Urinary bladder (tissue), 4 donors: Measurements from ENCODE around the gene NFU1. TPM values are rescaled to one million over a fixed set of nuclear protein-coding genes. Genes with fewer than 3 reads are reported as not detected.

Source experiments
- DNase-seq: peaks from one replicate; pipeline ENCODE4 v3.0.0-alpha.2; 2015; ENCODE audit errors: extremely low spot score
- H3K27ac ChIP-seq: one replicate; pipeline ENCODE4 v1.5.1; 2013; ENCODE audit warnings: low read depth, mild to moderate bottlenecking, moderate library complexity
- H3K36me3 ChIP-seq: one replicate; pipeline ENCODE4 v1.6.1; 2013; ENCODE audit warnings: mild to moderate bottlenecking, moderate library complexity; ENCODE audit not compliant: insufficient read depth
- H3K4me1 ChIP-seq: one replicate; pipeline ENCODE4 v1.6.1; 2013; ENCODE audit warnings: mild to moderate bottlenecking, moderate library complexity; ENCODE audit not compliant: insufficient read depth
- H3K4me3 ChIP-seq: one replicate; pipeline ENCODE4 v1.5.1; 2013; ENCODE audit warnings: low read depth, low read length
- WGBS: extraction: QIAGEN DNeasy Blood & Tissue Kit; methylation state at CpG from one replicate; pipeline ENCODE4 v1.1.7; 2013; 5-methylcytosine and 5-hydroxymethylcytosine counted together
- polyA plus RNA-seq: library from polyadenylated mRNA; stranded (reverse); fragments of 200-250 nt; gene quantifications from one replicate; pipeline ENCODE4 v1.2.3, GENCODE V29; 2013
- total RNA-seq: library from RNA; depleted of rRNA; stranded (reverse); fragments of >200 nt; gene quantifications from one replicate; pipeline ENCODE4 v1.2.3, GENCODE V29; 2014
- donor health status: healthy with polysubstance abuse.
- donor health status: healthy.

Gene NFU1
- total and polyA plus RNA-seq, 2 donors = 44.2 to 55.8 TPM

GRCh38 chr2:69390001-69390400 is 47.2 kb downstream of the NFU1 start:
- 83% methylated on average over 3 of the region's 3 CpGs for WGBS
- no peak overlapping the region for H3K4me3 ChIP-seq
- H3K4me1 ChIP-seq = no peaks in the 10 kb centered on the region
- DNase-seq = no peak
- no peaks in the 10 kb centered on the region for H3K36me3 ChIP-seq
- no peak overlapping the region for H3K27ac ChIP-seq

DNA sequence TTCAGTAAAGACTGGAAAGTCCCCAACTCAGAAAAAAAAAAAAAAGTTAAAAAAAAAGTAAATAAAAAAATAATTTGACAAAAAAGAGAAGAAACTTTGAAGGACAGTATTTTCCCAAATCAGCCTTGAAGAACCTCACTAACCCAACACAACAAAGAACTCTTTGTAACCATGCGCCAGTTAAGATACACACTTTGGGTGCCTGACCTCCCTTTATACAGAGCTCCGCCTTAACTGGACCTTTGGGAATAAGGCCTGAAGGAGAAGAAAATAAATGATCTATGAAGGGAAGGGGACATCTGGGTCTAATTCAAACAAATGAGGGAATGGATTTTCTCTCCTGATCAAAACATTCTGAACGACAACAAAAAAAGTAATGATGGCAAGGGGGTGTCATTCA is 48.0 kb downstream of the NFU1 start:
- DNase-seq = no peak
- Histone ChIP-seq H3K27ac (no peak overlapping the region), H3K36me3 (no peaks in the 10 kb centered on the region), H3K4me3 (no peak overlapping the region), H3K4me1 (no peaks in the 10 kb centered on the region)
- WGBS = 92% methylated on average over 3 of the region's 3 CpGs

GRCh38 chr2:69387770-69388481 is 49.3 kb downstream of the NFU1 start:
- Histone ChIP-seq H3K4me3 (peak overlapping the region; percentile 94), H3K36me3 (no peaks in the 10 kb centered on the region), H3K4me1 (no peaks in the 10 kb centered on the region), H3K27ac (no peak overlapping the region)
- DNase-seq = no peak
- 62% methylated on average over 14 of the region's 14 CpGs for WGBS

- Histone ChIP-seq H3K27ac (peak within 1 kb of the TSS; percentile 74), H3K4me3 (peak within 1 kb of the TSS; percentile 94), H3K4me1 (no peaks in the 10 kb centered on the region), H3K36me3 (no peaks in the 10 kb centered on the region)
- peak; percentile 78 for DNase-seq
- under 1% methylated on average over 97 of the region's 97 CpGs for WGBS
Measured at GRCh38 chr2:69386789-69387734, 50.2 kb downstream of the NFU1 start, which contains the start of gene GFPT1. Gene GFPT1 (minus strand): TSS chr2:69387227. CDS start chr2:69387071, 156 bp downstream.

DNA sequence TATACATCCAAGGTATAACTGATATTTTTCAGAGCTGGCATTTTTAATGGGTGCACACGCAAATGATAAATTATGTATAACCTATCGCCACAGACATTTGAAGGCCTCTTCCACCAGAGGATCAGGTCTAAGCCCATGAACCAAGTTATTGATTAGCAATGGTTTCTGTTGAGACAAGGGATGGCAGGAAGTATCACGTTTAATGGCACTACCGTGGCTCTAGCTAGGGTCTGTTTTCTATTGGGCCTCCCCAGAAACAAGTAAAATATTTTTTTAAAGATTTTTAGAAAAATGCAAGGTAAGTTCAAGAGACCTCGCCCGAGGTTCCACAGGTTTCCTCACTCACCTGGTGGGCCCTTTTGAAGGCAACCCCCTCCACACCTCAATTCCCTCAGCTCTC is 50.9 kb downstream of the NFU1 start:
- H3K27ac ChIP-seq = no peak overlapping the region
- H3K36me3 ChIP-seq = no peaks in the 10 kb centered on the region
- no peak for DNase-seq
- peaks cover 1% of the 10 kb centered on the region for H3K4me1 ChIP-seq
- peak overlapping the region; percentile 94 for H3K4me3 ChIP-seq
- 4% methylated on average over 6 of the region's 6 CpGs for WGBS

DNA sequence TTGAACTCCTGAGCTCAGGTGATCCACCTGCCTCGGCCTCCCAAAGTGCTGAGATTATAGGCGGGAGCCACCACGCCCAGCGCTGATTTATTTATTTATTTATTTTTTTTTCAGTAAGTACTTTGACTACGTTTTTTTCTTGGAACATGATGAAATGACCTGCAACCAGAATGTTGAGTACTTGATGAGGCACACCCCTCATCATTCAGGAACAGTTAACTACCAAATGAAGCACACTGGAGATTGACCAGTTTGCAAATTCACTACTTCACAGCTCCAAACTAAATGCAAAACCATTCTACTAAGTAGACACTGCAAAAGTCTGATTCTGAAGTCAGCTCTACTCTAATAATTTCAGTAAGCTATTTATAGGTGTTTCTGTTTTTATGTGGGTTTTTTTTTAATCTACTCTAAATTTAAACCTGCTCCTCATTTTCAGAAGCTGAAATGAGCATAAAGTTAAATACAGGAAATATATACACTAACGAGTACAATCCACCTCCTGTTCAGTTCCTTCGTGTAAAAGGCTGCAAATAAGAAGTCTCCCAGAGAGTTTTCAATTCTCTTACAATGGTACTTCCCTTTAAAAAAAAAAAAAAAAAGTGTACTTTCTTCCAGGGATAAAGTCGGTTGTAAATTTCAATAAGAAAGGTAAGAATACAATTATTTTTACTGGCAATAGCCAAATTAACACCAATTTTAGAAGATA is 51.6 kb downstream of the NFU1 start:
- Histone ChIP-seq H3K27ac (no peak overlapping the region), H3K4me3 (no peak overlapping the region), H3K36me3 (no peaks in the 10 kb centered on the region), H3K4me1 (peaks cover 1% of the 10 kb centered on the region)
- DNase-seq = no peak
- WGBS = 54% methylated on average over 8 of the region's 8 CpGs

DNA sequence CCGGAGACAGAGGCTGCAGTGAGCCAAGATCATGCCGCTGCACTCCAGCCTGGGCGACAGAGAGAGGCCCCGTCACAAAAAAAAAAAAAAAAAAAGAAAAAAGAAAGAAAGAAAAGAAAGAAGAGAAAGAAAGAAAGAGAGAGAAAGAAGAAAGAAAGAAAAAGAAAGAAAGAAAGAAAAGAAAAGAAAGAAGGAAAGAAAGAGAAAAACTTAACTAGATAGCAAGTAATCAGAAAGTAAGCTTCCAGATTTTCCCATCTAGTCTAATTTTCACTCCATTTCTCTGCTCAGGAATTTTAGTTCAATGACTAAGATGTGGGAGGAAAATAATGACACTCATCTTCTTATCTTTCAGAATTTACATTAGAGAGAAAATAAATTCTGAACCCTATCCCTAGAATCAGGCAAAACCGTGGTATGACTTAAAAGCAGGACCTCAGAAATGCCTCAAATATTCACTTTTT is 52.6 kb downstream of the NFU1 start:
- Histone ChIP-seq H3K4me1 (peaks cover 1% of the 10 kb centered on the region), H3K27ac (no peak overlapping the region), H3K36me3 (no peaks in the 10 kb centered on the region), H3K4me3 (no peak overlapping the region)
- 91% methylated on average over 5 of the region's 5 CpGs for WGBS
- no peak for DNase-seq

DNA sequence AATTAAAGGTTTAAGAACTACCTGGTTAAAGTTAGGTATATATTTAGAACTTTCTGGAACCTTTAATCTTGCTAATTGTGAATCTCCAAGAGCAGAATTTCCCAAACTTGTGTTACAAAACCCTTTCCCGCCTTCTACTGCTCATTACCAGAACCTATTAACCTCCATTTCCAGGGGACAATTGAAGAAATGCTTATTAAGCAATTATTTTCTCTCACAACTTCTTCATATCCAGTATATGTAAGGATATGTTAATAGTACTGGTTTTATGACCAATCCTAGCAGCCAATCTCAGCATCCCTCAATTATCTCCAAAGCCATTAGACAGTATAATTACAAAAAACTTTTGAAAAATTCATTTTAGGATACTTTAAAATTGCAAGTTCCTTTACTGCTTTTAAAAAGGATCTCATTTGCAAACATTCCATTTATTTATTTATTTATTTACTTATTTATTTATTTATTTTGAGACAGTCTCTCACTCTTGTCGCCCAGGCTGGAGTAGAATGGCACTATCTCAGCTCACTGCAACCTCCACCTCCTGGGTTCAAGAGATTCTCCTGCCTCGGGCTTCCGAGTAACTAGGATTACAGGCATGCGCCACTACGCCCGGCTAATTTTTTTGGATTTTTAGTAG is 53.9 kb downstream of the NFU1 start:
- Histone ChIP-seq H3K36me3 (no peaks in the 10 kb centered on the region), H3K27ac (no peak overlapping the region), H3K4me1 (peaks cover 1% of the 10 kb centered on the region), H3K4me3 (no peak overlapping the region)
- 96% methylated on average over 7 of the region's 7 CpGs for whole genome bisulfite sequencing
- DNase-seq = no peak

GRCh38 chr2:69382547-69382946 is 54.7 kb downstream of the NFU1 start:
- H3K4me1 ChIP-seq = peaks cover 1% of the 10 kb centered on the region
- no peak for DNase-seq

GRCh38 chr2:69381337-69381737 is 55.9 kb downstream of the NFU1 start:
- DNase-seq = no peak
- no peaks in the 10 kb centered on the region for H3K36me3 ChIP-seq
- WGBS = 98% methylated on average over 1 of the region's 1 CpG
- no peak overlapping the region for H3K27ac ChIP-seq
- peaks cover 1% of the 10 kb centered on the region for H3K4me1 ChIP-seq
- no peak overlapping the region for H3K4me3 ChIP-seq

More at GRCh38 chr2:69382547-69382946, 54.7 kb downstream of the NFU1 start:
- no peak overlapping the region for H3K27ac ChIP-seq
- no peak overlapping the region for H3K4me3 ChIP-seq
- 87% methylated on average over 2 of the region's 2 CpGs for WGBS
- no peaks in the 10 kb centered on the region for H3K36me3 ChIP-seq

- Histone ChIP-seq H3K36me3 (no peaks in the 10 kb centered on the region), H3K4me1 (peaks cover 1% of the 10 kb centered on the region), H3K4me3 (no peak overlapping the region), H3K27ac (no peak overlapping the region)
- no peak for DNase-seq
- WGBS = 94% methylated on average over 12 of the region's 12 CpGs
Measured at GRCh38 chr2:69380072-69380917, 56.9 kb downstream of the NFU1 start.

DNA sequence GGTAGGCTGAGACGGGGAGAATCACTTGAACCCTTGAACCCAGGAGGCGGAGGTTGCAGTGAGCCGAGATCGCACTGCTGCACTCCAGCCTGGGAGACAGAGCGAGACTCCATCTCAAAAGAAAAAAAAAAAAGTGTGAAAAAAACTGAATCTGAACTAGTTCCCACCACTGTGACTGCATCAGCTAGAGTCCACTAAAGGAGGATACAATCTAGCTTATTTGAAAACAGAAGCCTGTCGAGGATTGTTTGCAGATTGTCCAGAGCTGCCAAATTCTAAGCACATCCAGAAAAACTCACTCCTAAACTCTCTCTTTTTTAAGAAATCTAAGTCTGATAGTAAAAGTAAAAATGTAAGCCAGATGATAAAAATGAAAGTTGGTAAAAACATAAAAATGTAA is 60.8 kb downstream of the NFU1 start:
- Histone ChIP-seq H3K27ac (no peak overlapping the region), H3K4me3 (no peak overlapping the region), H3K4me1 (no peaks in the 10 kb centered on the region), H3K36me3 (no peaks in the 10 kb centered on the region)
- DNase-seq = no peak
- 81% methylated on average over 6 of the region's 6 CpGs for WGBS
